Spleen (tissue), 7 donors: ENCODE data around the gene PARVG.

Experiments used
- CTCF ChIP-seq, 11 experiments: fragments of 200-600 bp in 7 of 11; fragments of 450-650 bp in 4 of 11; sonication (generic) in 4 of 11; IDR thresholded peaks in 8 of 11; conservative IDR thresholded peaks in 3 of 11; 1 replicate in 7 of 11; 2 replicates in 4 of 11; pipeline versions ENCODE4 v1.4.0 to v1.8.0; 2016 to 2021; ENCODE audit warnings: antibody characterized with exemption in 11 of 11, inconsistent platforms in 4 of 11, mild to moderate bottlenecking in 1 of 11
- POLR2A ChIP-seq, 3 donors: fragments of 450-650 bp; IDR thresholded peaks; one replicate each; pipeline ENCODE4 v1.5.1; 2017; ENCODE audit warnings: antibody characterized with exemption in 3 of 3, mild to moderate bottlenecking in 1 of 3
- POLR2AphosphoS5 ChIP-seq, 3 donors: sonication (generic); formaldehyde crosslinking; IDR thresholded peaks; one replicate each; pipeline ENCODE4 v1.5.1; 2017; ENCODE audit warnings: antibody characterized with exemption in 3 of 3
- donor health status: DM: no; HTN: no; CAD: no; lungs with moderate emphysema.
- donor health status: DM: no; HTN: no; CAD: no.
- donor health status: DM: no; HTN: no; CAD: no.

- TF ChIP-seq POLR2A (IDR thresholded peaks at IDR 0.05) (no peak), CTCF (IDR thresholded peaks at IDR 0.05 in 8 of 11, conservative IDR thresholded peaks at IDR 0.05 in 3 of 11) (no peak), POLR2AphosphoS5 (IDR thresholded peaks at IDR 0.05) (no peak)
Observed at GRCh38 chr22:44217346-44217745, 36.6 kb downstream of the PARVG start.
